B cell (primary cell): ENCODE data around the gene RAN.

Experiments
- EZH2 ChIP-seq: IDR thresholded peaks from 2 replicates; pipeline ENCODE4 v1.6.1; 2012; ENCODE audit warnings: borderline replicate concordance, low read depth, mild to moderate bottlenecking, moderate library complexity, low read length; ENCODE audit not compliant: insufficient read depth, poor library complexity, severe bottlenecking
- TF ChIP-seq, protein P1 (sequence below): fragments of 200-600 bp; IDR thresholded peaks from one replicate; pipeline ENCODE4 v1.8.0; 2022; ENCODE audit warnings: antibody characterized with exemption, mild to moderate bottlenecking

DNA sequence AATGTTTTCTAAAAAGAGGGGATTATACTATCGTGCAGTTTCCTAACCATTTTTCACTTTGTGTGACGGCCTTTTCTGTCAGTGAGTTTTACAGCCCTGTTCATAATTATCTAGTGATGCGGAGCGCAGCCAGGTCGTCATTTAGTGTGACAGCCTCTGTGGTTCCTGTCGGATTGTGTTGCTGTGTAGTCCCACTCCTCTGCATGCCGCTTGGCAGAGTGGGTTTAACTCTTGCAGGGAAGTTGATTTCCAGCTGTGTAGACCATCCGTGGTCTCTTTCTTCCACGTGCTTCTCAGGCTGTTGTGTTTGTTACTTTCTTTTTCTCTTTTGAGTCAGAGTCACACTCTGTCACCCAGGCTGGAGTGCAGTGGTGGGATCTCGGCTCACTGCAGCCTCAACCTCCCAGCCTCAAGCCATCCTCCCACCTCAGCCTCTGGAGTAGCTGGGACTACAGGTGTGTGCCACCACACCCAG is 8.6 kb downstream of the RAN start:
- TF ChIP-seq, protein P1, sequence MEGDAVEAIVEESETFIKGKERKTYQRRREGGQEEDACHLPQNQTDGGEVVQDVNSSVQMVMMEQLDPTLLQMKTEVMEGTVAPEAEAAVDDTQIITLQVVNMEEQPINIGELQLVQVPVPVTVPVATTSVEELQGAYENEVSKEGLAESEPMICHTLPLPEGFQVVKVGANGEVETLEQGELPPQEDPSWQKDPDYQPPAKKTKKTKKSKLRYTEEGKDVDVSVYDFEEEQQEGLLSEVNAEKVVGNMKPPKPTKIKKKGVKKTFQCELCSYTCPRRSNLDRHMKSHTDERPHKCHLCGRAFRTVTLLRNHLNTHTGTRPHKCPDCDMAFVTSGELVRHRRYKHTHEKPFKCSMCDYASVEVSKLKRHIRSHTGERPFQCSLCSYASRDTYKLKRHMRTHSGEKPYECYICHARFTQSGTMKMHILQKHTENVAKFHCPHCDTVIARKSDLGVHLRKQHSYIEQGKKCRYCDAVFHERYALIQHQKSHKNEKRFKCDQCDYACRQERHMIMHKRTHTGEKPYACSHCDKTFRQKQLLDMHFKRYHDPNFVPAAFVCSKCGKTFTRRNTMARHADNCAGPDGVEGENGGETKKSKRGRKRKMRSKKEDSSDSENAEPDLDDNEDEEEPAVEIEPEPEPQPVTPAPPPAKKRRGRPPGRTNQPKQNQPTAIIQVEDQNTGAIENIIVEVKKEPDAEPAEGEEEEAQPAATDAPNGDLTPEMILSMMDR, result no peak
- no peak for TF ChIP-seq EZH2
